Measurements from ENCODE around the gene GBGT1. TPM values are rescaled to one million over a fixed set of nuclear protein-coding genes. Genes with fewer than 3 reads are reported as not detected.

The GBGT1 gene
- total and polyA plus RNA-seq, 2 experiments from 2014 or later: 4.0 to 10.1 TPM

DNA sequence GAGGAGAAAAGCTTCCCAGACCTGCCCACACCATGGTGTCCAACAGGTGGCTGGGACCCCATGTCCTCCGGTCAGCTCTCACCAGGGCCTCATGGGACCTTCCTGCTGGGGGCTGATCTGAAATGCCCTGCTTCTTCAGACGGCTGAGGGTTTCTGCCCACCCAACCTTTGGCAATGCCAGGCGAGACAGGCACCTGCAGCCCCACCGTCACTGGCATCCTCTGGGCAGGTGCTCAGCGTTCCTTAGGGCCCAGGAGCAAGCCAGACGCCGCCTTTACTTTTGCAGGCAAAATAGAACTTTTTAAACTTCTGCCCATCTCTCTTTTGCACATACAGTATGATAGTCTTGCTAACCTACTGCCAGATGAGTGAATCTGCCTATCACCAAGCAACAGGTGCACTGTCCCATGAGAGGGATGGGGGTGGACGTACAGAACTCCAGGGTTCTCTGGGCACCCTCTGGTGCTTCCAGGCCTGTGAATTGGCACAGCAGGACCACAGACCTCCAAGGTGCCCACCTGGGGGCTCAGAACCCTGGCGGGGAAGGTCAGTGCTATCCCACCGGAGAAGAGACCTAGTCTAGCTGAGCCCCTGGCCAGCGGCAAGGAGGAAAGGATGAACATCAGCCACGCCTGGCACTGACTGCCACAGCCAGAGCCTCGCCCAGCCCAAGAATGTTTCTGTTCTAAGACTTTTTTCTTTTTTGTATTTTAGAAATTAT, 37.9 kb upstream of the GBGT1 start:
- DNase-seq (ENCODE audit: low spot score): no peak
- no peaks in the 10 kb centered on the region for H3K36me3 ChIP-seq (replicated peaks; ENCODE audit: insufficient read depth, low read depth)
- no peaks in the 10 kb centered on the region for H4K20me1 ChIP-seq (ENCODE audit: insufficient read depth, poor library complexity, severe bottlenecking)
- H3K9me2 ChIP-seq (replicated peaks; ENCODE audit: insufficient read depth): no peaks in the 10 kb centered on the region
- no peaks in the 10 kb centered on the region for H3K27me3 ChIP-seq
- H3K79me2 ChIP-seq: no peaks in the 10 kb centered on the region
- WGBS (ENCODE audit: low lambda C conversion rate, missing lambda C conversion rate): 91% methylated on average over 13 of the region's 13 CpGs
- no peaks in the 10 kb centered on the region for H3K4me1 ChIP-seq (ENCODE audit: insufficient read depth)
- H3K27ac ChIP-seq: no peak overlapping the region
- no peak overlapping the region for H3K4me3 ChIP-seq
- no peaks in the 10 kb centered on the region for H3K9me3 ChIP-seq (ENCODE audit: low read depth)
- TF ChIP-seq EZH2phosphoT487 (IDR thresholded peaks at IDR 0.05; ENCODE audit: low read depth, severe bottlenecking, unreplicated experiment) (no peak), EZH2 (IDR thresholded peaks at IDR 0.05; ENCODE audit: borderline replicate concordance) (no peak)
- TF ChIP-seq, protein P1, sequence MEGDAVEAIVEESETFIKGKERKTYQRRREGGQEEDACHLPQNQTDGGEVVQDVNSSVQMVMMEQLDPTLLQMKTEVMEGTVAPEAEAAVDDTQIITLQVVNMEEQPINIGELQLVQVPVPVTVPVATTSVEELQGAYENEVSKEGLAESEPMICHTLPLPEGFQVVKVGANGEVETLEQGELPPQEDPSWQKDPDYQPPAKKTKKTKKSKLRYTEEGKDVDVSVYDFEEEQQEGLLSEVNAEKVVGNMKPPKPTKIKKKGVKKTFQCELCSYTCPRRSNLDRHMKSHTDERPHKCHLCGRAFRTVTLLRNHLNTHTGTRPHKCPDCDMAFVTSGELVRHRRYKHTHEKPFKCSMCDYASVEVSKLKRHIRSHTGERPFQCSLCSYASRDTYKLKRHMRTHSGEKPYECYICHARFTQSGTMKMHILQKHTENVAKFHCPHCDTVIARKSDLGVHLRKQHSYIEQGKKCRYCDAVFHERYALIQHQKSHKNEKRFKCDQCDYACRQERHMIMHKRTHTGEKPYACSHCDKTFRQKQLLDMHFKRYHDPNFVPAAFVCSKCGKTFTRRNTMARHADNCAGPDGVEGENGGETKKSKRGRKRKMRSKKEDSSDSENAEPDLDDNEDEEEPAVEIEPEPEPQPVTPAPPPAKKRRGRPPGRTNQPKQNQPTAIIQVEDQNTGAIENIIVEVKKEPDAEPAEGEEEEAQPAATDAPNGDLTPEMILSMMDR (IDR thresholded peaks at IDR 0.05; ENCODE audit: poor library complexity): no peak
- H2AFZ ChIP-seq: no peak overlapping the region
- H3K4me2 ChIP-seq: no peak overlapping the region

- Histone ChIP-seq H3K36me3 (replicated peaks; ENCODE audit: insufficient read depth, low read depth) (no peaks in the 10 kb centered on the region), H2AFZ (no peak overlapping the region), H3K9me3 (ENCODE audit: low read depth) (no peaks in the 10 kb centered on the region), H3K27ac (no peak overlapping the region), H3K4me1 (ENCODE audit: insufficient read depth) (no peaks in the 10 kb centered on the region), H3K4me3 (no peak overlapping the region), H3K9me2 (replicated peaks; ENCODE audit: insufficient read depth) (no peaks in the 10 kb centered on the region), H3K27me3 (no peaks in the 10 kb centered on the region), H4K20me1 (ENCODE audit: insufficient read depth, poor library complexity, severe bottlenecking) (no peaks in the 10 kb centered on the region), H3K79me2 (no peaks in the 10 kb centered on the region), H3K4me2 (no peak overlapping the region)
- TF ChIP-seq EZH2phosphoT487 (IDR thresholded peaks at IDR 0.05; ENCODE audit: low read depth, severe bottlenecking, unreplicated experiment) (no peak), EZH2 (IDR thresholded peaks at IDR 0.05; ENCODE audit: borderline replicate concordance) (no peak)
- TF ChIP-seq, protein P1 (IDR thresholded peaks at IDR 0.05; ENCODE audit: poor library complexity): no peak
- DNase-seq (ENCODE audit: low spot score): no peak
- WGBS (ENCODE audit: low lambda C conversion rate, missing lambda C conversion rate): 89% methylated on average over 17 of the region's 17 CpGs
Measured at GRCh38 chr9:133200631-133201030, 36.9 kb upstream of the GBGT1 start.

- Histone ChIP-seq H3K9me3 (ENCODE audit: low read depth) (no peaks in the 10 kb centered on the region), H3K36me3 (replicated peaks; ENCODE audit: insufficient read depth, low read depth) (no peaks in the 10 kb centered on the region), H3K4me3 (no peak overlapping the region), H3K27ac (no peak overlapping the region), H3K79me2 (no peaks in the 10 kb centered on the region), H3K4me1 (ENCODE audit: insufficient read depth) (no peaks in the 10 kb centered on the region), H2AFZ (no peak overlapping the region), H4K20me1 (ENCODE audit: insufficient read depth, poor library complexity, severe bottlenecking) (no peaks in the 10 kb centered on the region), H3K27me3 (no peaks in the 10 kb centered on the region), H3K9me2 (replicated peaks; ENCODE audit: insufficient read depth) (no peaks in the 10 kb centered on the region), H3K4me2 (no peak overlapping the region)
- no peak for DNase-seq (ENCODE audit: low spot score)
- TF ChIP-seq, protein P1 (IDR thresholded peaks at IDR 0.05; ENCODE audit: poor library complexity): no peak
- TF ChIP-seq EZH2phosphoT487 (IDR thresholded peaks at IDR 0.05; ENCODE audit: low read depth, severe bottlenecking, unreplicated experiment): no peak
- TF ChIP-seq EZH2 (IDR thresholded peaks at IDR 0.05; ENCODE audit: borderline replicate concordance): no peak
- 89% methylated on average over 44 of the region's 44 CpGs for WGBS (ENCODE audit: low lambda C conversion rate, missing lambda C conversion rate)
Measured at GRCh38 chr9:133199648-133200321, 36.1 kb upstream of the GBGT1 start.

Measured in hepatocyte (in vitro differentiated cells).